Tongue (tissue), 3 donors: ENCODE results near the gene GBE1. TPM values are rescaled to one million over a fixed set of nuclear protein-coding genes. Genes with fewer than 3 reads are reported as not detected.

Experiments used
- DNase-seq: peaks from one replicate; pipeline ENCODE4 v3.0.0-alpha.2; 2015
- small RNA-seq: library from RNA; depleted of rRNA; stranded (forward); fragments of <200 nt; gene quantifications from one replicate; pipeline ENCODE3, GENCODE V24; 2014; ENCODE audit warnings: low replicate concordance
- total RNA-seq: library from RNA; depleted of rRNA; stranded (reverse); fragments of >200 nt; gene quantifications from one replicate; pipeline ENCODE4 v1.2.3, GENCODE V29; 2014

The GBE1 gene
- total RNA-seq, 1 donor from 2014 or later: 23.6 TPM

- no peak for DNase-seq
Observed at GRCh38 chr3:81468391-81468790, 293.1 kb downstream of the GBE1 start.

DNA sequence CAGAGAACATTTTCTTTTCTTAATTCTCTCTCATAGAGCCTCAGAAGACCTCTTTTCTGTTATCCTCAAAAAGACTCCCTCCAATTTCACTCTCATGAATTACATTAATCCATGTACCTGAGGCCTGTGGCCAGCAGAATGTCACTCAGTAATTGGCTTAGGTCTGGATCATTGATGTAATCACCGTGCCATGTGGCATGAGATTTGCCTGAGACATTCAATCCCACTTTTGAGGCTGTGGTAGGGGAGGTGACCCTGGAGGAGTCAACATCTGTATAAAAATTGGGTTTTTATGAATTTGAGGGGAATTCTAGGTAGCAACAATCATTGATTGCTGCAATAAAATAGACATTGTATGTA lies 295.3 kb downstream of the GBE1 start:
- DNase-seq: no peak

GRCh38 chr3:81465510-81466200 lies 295.8 kb downstream of the GBE1 start:
- no peak for DNase-seq

DNA sequence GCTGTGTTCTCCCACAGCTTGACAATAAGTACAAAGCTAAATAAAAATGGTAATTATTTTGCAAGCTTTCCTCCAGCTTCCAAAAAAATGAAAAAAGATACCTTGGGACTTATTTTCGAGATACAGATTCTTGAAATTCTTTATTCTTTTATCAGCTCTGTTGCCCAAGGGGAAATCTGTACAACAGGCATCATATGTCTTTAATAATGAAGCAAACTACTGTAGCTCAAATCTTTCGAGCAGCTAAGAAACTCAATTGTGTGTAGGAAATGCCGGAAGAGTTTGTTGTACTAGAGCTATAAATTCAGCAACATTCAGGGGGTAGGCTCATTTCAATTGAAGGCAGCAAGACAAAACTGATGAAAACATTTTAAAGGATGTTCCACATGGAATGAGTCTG lies 297.7 kb downstream of the GBE1 start:
- no peak for DNase-seq

- DNase-seq: no peak
Observed at GRCh38 chr3:81462921-81463320, 298.5 kb downstream of the GBE1 start.

- DNase-seq: no peak
Observed at GRCh38 chr3:81459733-81460132, 301.7 kb downstream of the GBE1 start.

GRCh38 chr3:81452418-81452817 lies 309.0 kb downstream of the GBE1 start:
- DNase-seq: no peak

DNA sequence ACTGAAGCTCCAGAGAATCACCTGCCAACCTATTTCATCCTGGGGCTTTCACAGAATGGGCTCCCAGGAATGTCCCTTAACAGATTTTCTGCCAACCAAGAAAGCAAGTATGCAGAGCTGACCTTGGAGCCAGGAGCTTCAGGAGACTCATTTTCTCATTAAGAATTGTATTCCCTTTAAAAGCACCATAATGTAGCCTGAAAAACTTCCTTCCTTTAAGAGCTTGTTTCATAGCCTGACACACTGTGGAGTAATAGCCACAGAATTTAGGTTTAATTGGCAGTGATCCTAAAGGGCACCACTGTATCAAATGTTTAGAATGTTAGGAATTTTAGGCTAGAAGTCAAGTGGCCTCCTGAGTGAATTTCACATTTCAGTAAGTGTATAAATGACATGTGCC lies 309.8 kb downstream of the GBE1 start:
- DNase-seq: no peak

GRCh38 chr3:81451140-81451539 lies 310.3 kb downstream of the GBE1 start:
- DNase-seq: no peak

DNA sequence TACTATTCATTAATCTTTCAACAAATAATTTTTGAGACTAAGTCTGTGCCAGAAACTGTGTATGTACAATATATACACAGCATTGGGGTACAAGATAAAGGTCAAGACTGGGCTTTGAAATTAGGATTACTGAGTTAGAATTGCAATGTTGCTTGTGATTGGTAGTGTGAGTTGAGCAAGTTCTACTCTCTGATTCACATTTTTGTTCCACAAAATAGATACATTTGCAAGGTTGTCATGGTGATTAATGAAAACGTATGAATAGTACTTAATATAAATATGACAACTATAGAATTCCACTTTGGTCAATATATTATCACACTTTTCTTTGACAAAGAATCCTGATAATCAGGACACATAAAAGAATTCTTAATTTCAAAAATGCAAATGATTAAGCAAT lies 314.6 kb downstream of the GBE1 start:
- DNase-seq: no peak

GRCh38 chr3:81445712-81446111 lies 315.7 kb downstream of the GBE1 start:
- no peak for DNase-seq

DNA sequence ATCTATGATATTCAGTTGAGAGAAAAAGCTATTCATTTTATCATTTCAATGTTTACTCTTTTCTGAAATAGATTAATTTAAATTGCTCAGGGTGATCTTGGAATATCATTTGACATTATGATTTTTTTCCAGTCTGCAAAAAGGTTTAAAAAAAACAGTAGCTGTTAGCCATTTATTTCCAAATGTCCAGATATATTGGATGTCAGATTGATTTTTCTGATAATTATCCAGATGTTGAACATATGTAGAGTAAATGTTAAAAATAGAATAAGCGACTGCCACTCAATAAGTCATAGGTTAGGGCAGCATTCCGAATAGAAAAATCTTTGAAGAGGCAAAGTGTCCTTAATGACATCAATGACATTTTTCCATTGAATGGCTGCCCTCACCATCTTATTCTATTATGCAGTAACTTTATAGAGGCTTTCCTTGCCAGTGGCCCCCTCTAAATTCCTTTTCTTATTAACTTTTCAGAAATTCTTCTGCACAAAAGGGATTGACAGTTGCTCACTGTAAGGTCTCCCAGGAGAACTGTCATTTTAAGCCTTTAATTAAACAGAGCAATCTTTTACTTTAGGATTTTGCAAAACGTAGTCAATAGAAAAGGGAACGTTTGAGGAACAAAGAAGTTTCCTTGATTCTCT lies 316.5 kb downstream of the GBE1 start:
- DNase-seq: no peak

DNA sequence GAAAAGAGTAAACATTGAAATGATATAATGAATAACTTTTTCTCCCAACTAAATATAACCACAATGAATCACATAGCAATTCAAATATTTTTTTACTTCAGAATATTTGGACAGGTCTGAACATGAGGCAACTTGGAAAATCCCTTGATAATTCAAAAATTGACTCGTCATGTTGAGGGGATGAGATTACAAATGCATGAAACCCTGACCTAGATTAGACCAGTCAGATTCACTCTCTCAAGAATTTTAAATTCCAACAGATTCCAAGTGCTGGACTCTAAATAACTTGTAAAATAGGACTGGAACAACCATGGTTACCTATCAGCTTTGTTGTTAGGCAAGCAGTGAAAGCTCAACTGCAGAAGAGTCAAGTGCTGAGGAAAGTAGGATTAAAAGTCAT lies 317.5 kb downstream of the GBE1 start:
- no peak for DNase-seq

- no peak for DNase-seq
Observed at GRCh38 chr3:81443457-81443782, 318.0 kb downstream of the GBE1 start.

DNA sequence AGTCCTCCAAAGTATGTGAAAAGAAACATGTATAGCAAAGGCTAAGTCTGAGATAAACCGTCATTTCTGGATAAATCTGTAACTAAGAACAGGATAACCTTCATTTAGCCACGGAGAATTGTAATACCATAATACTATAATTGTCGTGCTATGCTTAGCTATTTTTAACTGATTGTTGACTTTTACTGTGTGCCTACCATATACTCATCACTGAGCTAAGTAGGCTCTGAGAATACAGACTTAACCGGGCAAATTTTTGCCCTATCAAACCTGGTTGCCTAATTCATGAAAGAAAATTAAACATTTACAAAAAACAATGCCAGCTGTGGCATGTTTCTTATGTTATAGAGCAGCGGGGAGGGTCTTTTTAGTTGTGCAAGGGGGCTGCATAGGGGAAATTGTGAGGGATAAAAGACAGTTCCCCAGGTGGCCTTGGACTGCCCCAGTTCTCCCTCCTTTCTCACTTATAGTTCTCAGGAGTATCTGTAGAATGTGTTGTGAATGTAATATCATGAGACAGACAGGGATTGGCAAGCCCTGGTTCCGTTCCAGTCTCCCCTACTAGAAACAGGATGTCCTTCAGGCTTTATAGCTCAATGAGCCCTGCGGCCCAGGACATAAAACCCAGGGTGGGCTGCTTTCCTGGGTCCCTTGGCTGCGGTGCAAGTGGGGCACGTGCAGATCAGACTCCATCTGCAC lies 318.5 kb downstream of the GBE1 start:
- DNase-seq: no peak

GRCh38 chr3:81440661-81441060 lies 320.8 kb downstream of the GBE1 start:
- no peak for DNase-seq

Small RNAs within 50 kb of the gene (small RNA-seq; reads per million reads assigned to genes)
- not detected for gene AC017015.1
- 0.10 reads per million for gene RNU2-28P
